K562 (cell line): ENCODE results near the gene KLF13. TPM values are rescaled to one million over a fixed set of nuclear protein-coding genes. Genes with fewer than 3 reads are reported as not detected.

ENCODE experiments used
- ATAC-seq: fragments of 200-7000 bp; cut with Tn5 transposase; 3 replicates; pipeline ENCODE4 v1.9.1; 2020; ENCODE audit warnings: moderate library complexity
- BruUV-seq: library from RNA; stranded (reverse); fragments of 400-500 nt; replicated peaks from 2 replicates; lab custom pipeline; 2021; lab: Mats Ljungman, UMichigan
- CTCF ChIA-PET: fragments of 300-600 bp; formaldehyde crosslinking; extraction: SDS; loops from one replicate; lab custom pipeline; 2021; ENCODE audit warnings: low intra/inter-chr PET ratio; lab: Yijun Ruan, JAX
- POLR2A ChIA-PET: fragments of 300-600, 350-650 bp; sonication (Branson Sonifier 250); formaldehyde crosslinking; extraction: SDS; loops from one replicate; lab custom pipeline; 2021; ENCODE audit warnings: antibody characterized with exemption, inconsistent platforms; lab: Yijun Ruan, JAX
- DNase-seq, 4 experiments: peaks; one replicate each; pipeline versions ENCODE4 v3.0.0 to v3.0.0-alpha.2; 2011 to 2018; ENCODE audit warnings: low spot score in 3 of 4, mixed read lengths in 3 of 4; ENCODE audit errors: extremely low read depth in 1 of 4
- FAIRE-seq: peaks from 2 replicates; lab custom pipeline; 2011; peaks lifted over from hg19 to GRCh38; lab: Jason Lieb, UNC
- H2AFZ ChIP-seq: 2 replicates; pipeline ENCODE4 v1.6.0; 2011; ENCODE audit warnings: low read depth, low read length, control low read depth, inconsistent platforms
- H3K27ac ChIP-seq: fragments of 200-600 bp; 3 replicates; pipeline ENCODE4 v1.8.0; 2011; ENCODE audit warnings: low read depth, mild to moderate bottlenecking, control low read depth, inconsistent platforms, low read length, moderate library complexity, mixed read lengths; ENCODE audit errors: extremely low read depth
- H3K27me3 ChIP-seq, 2 experiments: fragments of 300-600 bp in 1 of 2; 2 replicates in 1 of 2; 3 replicates in 1 of 2; pipeline versions ENCODE4 v1.6.0 to v1.8.0; 2011; ENCODE audit warnings: inconsistent platforms in 2 of 2, low read length in 2 of 2, mild to moderate bottlenecking in 1 of 2, mixed read lengths in 1 of 2, moderate library complexity in 1 of 2; ENCODE audit not compliant: control insufficient read depth in 2 of 2, insufficient read depth in 2 of 2
- H3K36me3 ChIP-seq: fragments of 300-600 bp; 3 replicates; pipeline ENCODE4 v1.8.0; 2011; ENCODE audit warnings: mild to moderate bottlenecking, low read length, inconsistent platforms; ENCODE audit not compliant: control insufficient read depth, insufficient read depth
- H3K4me1 ChIP-seq, 2 experiments: fragments of 200-600 bp in 1 of 2; replicated peaks in 1 of 2; 2 replicates in 1 of 2; 3 replicates in 1 of 2; pipeline versions ENCODE4 v1.5.1 to v1.8.0; 2011; ENCODE audit warnings: inconsistent platforms in 2 of 2, low read length in 2 of 2, mild to moderate bottlenecking in 1 of 2, mixed read lengths in 1 of 2, moderate library complexity in 1 of 2; ENCODE audit not compliant: control insufficient read depth in 2 of 2, insufficient read depth in 2 of 2
- H3K4me2 ChIP-seq: 2 replicates; pipeline ENCODE4 v1.6.1; 2011; ENCODE audit warnings: low read length, control low read depth, inconsistent platforms, mixed read lengths; ENCODE audit not compliant: insufficient read depth
- H3K4me3 ChIP-seq: fragments of 200-600 bp; sonication (generic), shearing (Covaris generic); 2 replicates; pipeline ENCODE4 v1.5.1; 2016; ENCODE audit warnings: control low read depth, inconsistent platforms
- H3K79me2 ChIP-seq: fragments of 200-600 bp; 3 replicates; pipeline ENCODE4 v1.8.0; 2011; ENCODE audit warnings: low read length, inconsistent platforms; ENCODE audit not compliant: control insufficient read depth, insufficient read depth
- H3K9ac ChIP-seq, 2 experiments: 2 replicates each; pipeline versions ENCODE4 v1.6.0 to v1.6.1; 2011; ENCODE audit warnings: low read depth in 2 of 2, low read length in 2 of 2, control low read depth in 1 of 2, inconsistent platforms in 1 of 2, mild to moderate bottlenecking in 1 of 2, mixed read lengths in 1 of 2; ENCODE audit not compliant: insufficient read depth in 1 of 2
- H3K9me1 ChIP-seq: one replicate; pipeline ENCODE4 v1.6.0; 2011; ENCODE audit warnings: inconsistent platforms, mild to moderate bottlenecking, low read length, moderate library complexity; ENCODE audit not compliant: control insufficient read depth, insufficient read depth
- H3K9me3 ChIP-seq: replicated peaks from 2 replicates; pipeline ENCODE4 v1.5.1; 2011; ENCODE audit warnings: low read depth, low read length, inconsistent platforms; ENCODE audit not compliant: control insufficient read depth, insufficient read depth
- H4K20me1 ChIP-seq: replicated peaks from 2 replicates; pipeline ENCODE4 v1.6.1; 2011; ENCODE audit warnings: low read length, inconsistent platforms, mixed read lengths; ENCODE audit not compliant: control insufficient read depth, insufficient read depth
- KLF6 ChIP-seq: fragments of 250-450 bp; sonication (Bioruptor Pico); IDR thresholded peaks from 2 replicates; pipeline ENCODE4 v1.4.0; 2020; ENCODE audit warnings: mild to moderate bottlenecking, moderate library complexity, borderline replicate concordance
- MCM2 ChIP-seq: fragments of 450-650 bp; IDR thresholded peaks from 2 replicates; pipeline ENCODE4 v1.6.1; 2017; ENCODE audit warnings: low read depth, mild to moderate bottlenecking
- NFYB ChIP-seq: IDR thresholded peaks from 2 replicates; pipeline ENCODE4 v1.6.1; 2011; ENCODE audit warnings: mild to moderate bottlenecking, moderate library complexity; ENCODE audit not compliant: insufficient read length; ENCODE audit errors: extremely low read depth
- NONO ChIP-seq, 2 experiments: fragments of 200-400 bp in 1 of 2; fragments of 450-650 bp in 1 of 2; formaldehyde crosslinking in 1 of 2; IDR thresholded peaks; 2 replicates each; pipeline ENCODE4 v1.6.1; 2017; ENCODE audit warnings: low read depth in 2 of 2, mild to moderate bottlenecking in 2 of 2, moderate library complexity in 2 of 2, low read length in 1 of 2
- RBBP5 ChIP-seq: fragments of 200-600 bp; sonication (generic); IDR thresholded peaks from 2 replicates; pipeline ENCODE4 v1.6.1; 2012; ENCODE audit warnings: borderline replicate concordance, mild to moderate bottlenecking, low read length, control low read depth, inconsistent platforms; ENCODE audit not compliant: insufficient read depth, poor library complexity, severe bottlenecking
- WGBS: fragments of 100-300 bp; shearing (Covaris generic); methylation state at CpG from one replicate; pipeline ENCODE4 v1.1.6; 2016; ENCODE audit warnings: low coverage, mixed read lengths; ENCODE audit not compliant: insufficient coverage; ENCODE audit errors: missing lambda C conversion rate; 5-methylcytosine and 5-hydroxymethylcytosine counted together
- in situ Hi-C: fragments of 300-500 bp; cut with MboI; formaldehyde crosslinking; loops from 4 replicates; pipeline ENCODE4 v1.15.0; 2018; ENCODE audit warnings: inconsistent platforms, mixed read lengths
- intact Hi-C: fragments of 100-400 bp; cut with micrococcal nuclease; formaldehyde crosslinking; loops from 2 replicates; pipeline ENCODE4 v1.14.2; 2022
- polyA plus RNA-seq, 8 experiments: library from polyadenylated mRNA; depleted of rRNA in 4 of 8; stranded (reverse) in 5 of 8; unstranded in 3 of 8; fragments of >200 nt; fragmentation: Nextera tagmentation in 2 of 8; fragmentation: Illumina TruSeq in 1 of 8; extraction: Ambion mirVana in 2 of 8; extraction: Trizol in 1 of 8; gene quantifications; 2 replicates each; pipeline versions ENCODE4 v1.2.1 to v1.2.3, GENCODE V29; 2011 to 2014; ENCODE audit warnings: inconsistent platforms in 1 of 8, missing spikeins in 1 of 8
- total RNA-seq, 7 experiments: library from RNA; depleted of rRNA in 6 of 7; stranded (reverse); fragments of >200 nt in 6 of 7; fragmentation: Illumina TruSeq in 2 of 7; extraction: Trizol in 2 of 7; gene quantifications; 2 replicates each; pipeline versions ENCODE4 v1.2.1 to v1.2.3, GENCODE V29; 2011 to 2021; ENCODE audit warnings: low replicate concordance in 1 of 7
- TF ChIP-seq, protein P1 (sequence below): fragments of 250-450 bp; sonication (Bioruptor Pico); IDR thresholded peaks from 2 replicates; pipeline ENCODE4 v1.4.0; 2020; ENCODE audit warnings: mild to moderate bottlenecking, moderate library complexity

Gene KLF13
- total and polyA plus RNA-seq, 9 of the 15 experiments (the other 6 are each of a cell fraction or from before 2014, with no cell fraction given) = 1.8 to 10.5 (median 4.8) TPM

- TF ChIP-seq, protein P1, sequence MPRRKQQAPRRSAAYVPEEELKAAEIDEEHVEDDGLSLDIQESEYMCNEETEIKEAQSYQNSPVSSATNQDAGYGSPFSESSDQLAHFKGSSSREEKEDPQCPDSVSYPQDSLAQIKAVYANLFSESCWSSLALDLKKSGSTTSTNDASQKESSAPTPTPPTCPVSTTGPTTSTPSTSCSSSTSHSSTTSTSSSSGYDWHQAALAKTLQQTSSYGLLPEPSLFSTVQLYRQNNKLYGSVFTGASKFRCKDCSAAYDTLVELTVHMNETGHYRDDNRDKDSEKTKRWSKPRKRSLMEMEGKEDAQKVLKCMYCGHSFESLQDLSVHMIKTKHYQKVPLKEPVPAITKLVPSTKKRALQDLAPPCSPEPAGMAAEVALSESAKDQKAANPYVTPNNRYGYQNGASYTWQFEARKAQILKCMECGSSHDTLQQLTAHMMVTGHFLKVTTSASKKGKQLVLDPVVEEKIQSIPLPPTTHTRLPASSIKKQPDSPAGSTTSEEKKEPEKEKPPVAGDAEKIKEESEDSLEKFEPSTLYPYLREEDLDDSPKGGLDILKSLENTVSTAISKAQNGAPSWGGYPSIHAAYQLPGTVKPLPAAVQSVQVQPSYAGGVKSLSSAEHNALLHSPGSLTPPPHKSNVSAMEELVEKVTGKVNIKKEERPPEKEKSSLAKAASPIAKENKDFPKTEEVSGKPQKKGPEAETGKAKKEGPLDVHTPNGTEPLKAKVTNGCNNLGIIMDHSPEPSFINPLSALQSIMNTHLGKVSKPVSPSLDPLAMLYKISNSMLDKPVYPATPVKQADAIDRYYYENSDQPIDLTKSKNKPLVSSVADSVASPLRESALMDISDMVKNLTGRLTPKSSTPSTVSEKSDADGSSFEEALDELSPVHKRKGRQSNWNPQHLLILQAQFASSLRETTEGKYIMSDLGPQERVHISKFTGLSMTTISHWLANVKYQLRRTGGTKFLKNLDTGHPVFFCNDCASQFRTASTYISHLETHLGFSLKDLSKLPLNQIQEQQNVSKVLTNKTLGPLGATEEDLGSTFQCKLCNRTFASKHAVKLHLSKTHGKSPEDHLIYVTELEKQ (CRISPR knock-in tag) = no peak
- no peak for TF ChIP-seq KLF6 (CRISPR knock-in tag)
Observed at GRCh38 chr15:31403606-31404005, 77.0 kb downstream of the KLF13 start (continued).

- ChIA-PET POLR2A (no interaction called here), CTCF (no interaction called here)
- Histone ChIP-seq H3K27me3 (peaks cover 6 to 30% of the 10 kb centered on the region in 2 experiments), H2AFZ (no peak overlapping the region), H4K20me1 (no peaks in the 10 kb centered on the region), H3K36me3 (no peaks in the 10 kb centered on the region), H3K9ac (no peak overlapping the region), H3K79me2 (no peaks in the 10 kb centered on the region), H3K4me2 (no peak overlapping the region), H3K4me3 (no peak overlapping the region), H3K27ac (no peak overlapping the region), H3K9me1 (no peaks in the 10 kb centered on the region), H3K9me3 (no peaks in the 10 kb centered on the region; the same call in 1 of the 2 replicates), H3K4me1 (no peaks in the 10 kb centered on the region; a peak in 1 of 5 replicates)
- intact Hi-C loops = no loop called here
- FAIRE-seq = no peak
- 0% methylated on average over 3 of the region's 3 CpGs for WGBS
- ATAC-seq = no peak
- no peak for TF ChIP-seq NONO (IDR thresholded peaks at IDR 0.05; ENCODE audit: low read depth in 2 of 2, low read length in 1 of 2)
- TF ChIP-seq MCM2 = no peak
- TF ChIP-seq RBBP5 = no peak
- TF ChIP-seq NFYB = peak; percentile 68
- in situ Hi-C loops = no loop called here
- BruUV-seq = no TSS peak
- no peak for DNase-seq
Observed at GRCh38 chr15:31404345-31404744, 77.7 kb downstream of the KLF13 start.
